GDM1 (cell line): ENCODE results near the gene KRT4.
"Not testable (repeated sequence)": the region's sequence is repeated elsewhere in the genome, so short reads cannot be mapped to it uniquely, and the experiment has no call there.

Source experiments
- DNase-seq: peaks from one replicate; lab custom pipeline; 2025; lab: John Stamatoyannopoulos, UW

KRT4 gene

GRCh38 chr12:52813885-52814709 is at the start of gene KRT4:
Gene KRT4, minus strand, starts transcription at chr12:52814116. Its CDS starts 58 bp downstream, at chr12:52814058.
- DNase-seq: no peak

- DNase-seq: no peak
Measured at GRCh38 chr12:52862023-52862422, 48.1 kb upstream of the KRT4 start.

GRCh38 chr12:52861511-52861910 is 47.6 kb upstream of the KRT4 start:
- DNase-seq: no peak

DNA sequence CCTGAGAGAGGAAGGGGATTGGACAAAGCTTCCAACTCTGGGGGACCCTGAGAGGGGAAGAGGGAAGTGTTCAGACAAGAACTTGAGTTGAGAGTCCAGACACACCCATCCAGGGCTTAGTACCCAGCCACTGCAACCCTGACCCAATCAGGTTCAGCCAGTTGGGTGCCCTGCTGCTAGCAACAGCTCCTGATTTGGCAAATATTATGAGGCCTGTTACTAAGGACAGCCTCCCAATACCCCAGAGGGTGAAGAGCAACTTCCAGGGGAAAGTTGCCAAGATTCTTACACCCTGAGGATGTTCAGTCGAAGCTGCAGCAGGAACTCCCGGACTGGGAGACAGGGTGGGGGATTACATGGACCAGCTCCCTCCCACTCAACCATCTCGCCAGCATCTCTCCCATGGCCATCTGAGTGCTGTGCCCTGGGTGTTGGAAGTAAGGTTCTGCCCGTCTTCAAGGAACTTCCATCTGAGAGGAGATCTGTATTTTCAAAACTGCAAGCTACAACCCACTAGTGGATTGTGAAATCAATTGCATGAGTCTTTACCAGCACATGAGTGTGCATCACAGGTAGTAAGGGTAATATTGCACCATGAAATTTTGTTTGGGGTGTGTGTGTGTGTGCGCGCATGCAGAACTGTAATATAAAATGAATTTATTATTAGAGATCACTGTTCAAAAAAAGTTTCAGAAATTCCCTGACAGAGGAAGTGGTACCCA is 46.3 kb upstream of the KRT4 start:
- no peak for DNase-seq

DNA sequence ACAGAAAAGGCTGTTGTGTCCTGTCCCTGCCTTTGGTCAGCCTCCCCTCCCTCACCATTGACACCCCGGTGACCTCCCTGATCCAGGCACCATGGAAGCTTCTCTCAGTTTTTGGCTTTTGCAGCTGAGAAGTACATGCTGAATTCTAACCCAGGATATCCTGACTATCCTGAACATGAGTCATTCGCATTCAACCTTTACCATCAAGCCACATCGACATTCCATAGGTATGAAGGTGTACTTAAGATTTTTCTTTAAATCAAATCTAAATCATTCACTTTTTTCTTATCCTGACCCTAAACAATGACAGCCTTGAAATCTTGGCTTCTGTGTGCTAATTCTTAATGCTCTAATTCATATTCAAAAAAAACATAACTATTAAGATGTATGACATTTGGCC is 43.6 kb upstream of the KRT4 start:
- no peak for DNase-seq

GRCh38 chr12:52856787-52857186 is 42.9 kb upstream of the KRT4 start:
- DNase-seq: no peak

DNA sequence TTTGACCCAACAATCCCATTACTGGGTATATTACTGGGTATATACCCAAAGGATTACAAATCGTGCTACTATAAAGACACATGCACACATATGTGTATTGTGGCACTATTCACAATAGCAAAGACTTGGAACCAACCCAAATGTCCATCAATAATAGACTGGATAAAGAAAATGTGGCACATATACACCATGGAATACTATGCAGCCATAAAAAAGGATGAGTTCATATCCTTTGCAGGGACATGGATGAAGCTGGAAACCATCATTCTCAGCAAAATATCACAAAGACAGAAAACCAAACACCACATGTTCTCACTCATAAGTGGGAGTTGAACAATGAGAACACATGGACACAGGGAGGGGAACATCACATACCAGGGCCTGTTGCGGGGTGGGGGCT is 42.2 kb upstream of the KRT4 start:
- DNase-seq: not testable (repeated sequence)

DNA sequence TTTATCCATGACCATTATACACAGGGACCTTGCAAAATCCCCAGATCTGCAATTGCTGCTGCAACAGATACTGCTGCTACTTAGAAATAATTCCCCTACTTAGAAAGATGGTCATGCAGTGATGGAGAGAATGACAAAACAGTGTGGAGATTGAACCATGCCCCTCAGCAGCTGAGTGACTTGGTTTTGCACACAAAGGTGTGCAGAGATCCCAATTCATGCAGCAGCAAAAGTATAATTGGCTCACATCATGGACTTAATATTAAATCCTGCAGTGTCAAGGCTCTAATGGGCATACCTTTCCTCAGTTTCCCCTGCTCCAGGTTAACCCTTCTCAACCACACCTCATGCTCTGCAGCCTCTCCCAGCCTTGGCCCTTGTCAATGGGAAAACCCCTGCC is 37.9 kb upstream of the KRT4 start:
- no peak for DNase-seq

- DNase-seq: no peak
Measured at GRCh38 chr12:52850681-52851080, 36.8 kb upstream of the KRT4 start.

DNA sequence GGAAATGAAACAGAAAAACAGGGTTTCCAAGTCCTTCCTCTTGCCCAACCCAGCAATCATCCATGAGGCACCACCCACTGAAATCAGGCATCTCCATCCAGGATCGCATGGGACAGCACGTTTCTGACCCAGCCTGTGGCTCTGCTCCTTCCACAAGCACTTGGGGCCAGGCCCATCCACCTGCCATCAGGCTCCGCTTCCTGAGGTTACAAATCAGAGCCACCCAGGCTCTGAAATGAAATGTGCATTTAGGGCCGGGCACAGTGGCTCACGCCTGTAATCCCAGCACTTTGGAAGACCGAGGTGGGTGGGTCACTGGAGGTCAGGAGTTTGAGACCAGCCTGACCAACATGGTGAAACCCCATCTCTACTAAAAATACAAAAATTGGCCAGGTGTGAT is 35.6 kb upstream of the KRT4 start:
- no peak for DNase-seq

DNA sequence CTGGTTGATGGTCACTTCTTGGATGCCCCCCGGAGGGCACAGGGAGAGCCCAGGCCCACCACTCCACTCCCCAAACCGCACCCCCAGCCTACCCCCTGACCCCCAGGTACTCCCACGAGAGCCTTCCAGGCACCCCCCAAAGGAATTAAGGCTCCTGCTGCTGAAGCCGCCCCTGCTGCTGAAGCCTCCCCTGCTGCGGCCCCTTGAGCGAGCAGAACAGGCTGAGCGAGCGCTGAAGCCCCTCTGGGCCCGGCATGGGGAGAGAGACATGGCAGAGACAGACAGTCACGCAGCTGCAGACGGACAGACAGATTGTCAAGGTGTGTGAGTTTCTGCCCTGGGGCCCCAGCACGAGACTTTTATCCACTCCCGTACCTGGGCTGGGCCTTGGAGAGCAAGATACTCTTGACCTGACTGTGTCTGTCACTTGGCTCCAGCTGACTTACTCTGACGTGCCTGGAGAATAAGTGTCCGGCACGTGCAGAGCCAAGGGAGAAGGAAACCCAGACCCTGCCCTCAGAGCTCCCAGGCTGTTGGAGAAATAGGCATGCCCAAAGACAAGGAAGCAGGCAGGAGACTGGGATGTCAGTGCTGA is 34.8 kb upstream of the KRT4 start, which contains the start of gene KRT78:
Gene KRT78, minus strand, starts transcription at position 334 of the 595 bp plus-strand sequence. Its CDS starts 64 bp downstream, at position 270.
- DNase-seq: no peak

DNA sequence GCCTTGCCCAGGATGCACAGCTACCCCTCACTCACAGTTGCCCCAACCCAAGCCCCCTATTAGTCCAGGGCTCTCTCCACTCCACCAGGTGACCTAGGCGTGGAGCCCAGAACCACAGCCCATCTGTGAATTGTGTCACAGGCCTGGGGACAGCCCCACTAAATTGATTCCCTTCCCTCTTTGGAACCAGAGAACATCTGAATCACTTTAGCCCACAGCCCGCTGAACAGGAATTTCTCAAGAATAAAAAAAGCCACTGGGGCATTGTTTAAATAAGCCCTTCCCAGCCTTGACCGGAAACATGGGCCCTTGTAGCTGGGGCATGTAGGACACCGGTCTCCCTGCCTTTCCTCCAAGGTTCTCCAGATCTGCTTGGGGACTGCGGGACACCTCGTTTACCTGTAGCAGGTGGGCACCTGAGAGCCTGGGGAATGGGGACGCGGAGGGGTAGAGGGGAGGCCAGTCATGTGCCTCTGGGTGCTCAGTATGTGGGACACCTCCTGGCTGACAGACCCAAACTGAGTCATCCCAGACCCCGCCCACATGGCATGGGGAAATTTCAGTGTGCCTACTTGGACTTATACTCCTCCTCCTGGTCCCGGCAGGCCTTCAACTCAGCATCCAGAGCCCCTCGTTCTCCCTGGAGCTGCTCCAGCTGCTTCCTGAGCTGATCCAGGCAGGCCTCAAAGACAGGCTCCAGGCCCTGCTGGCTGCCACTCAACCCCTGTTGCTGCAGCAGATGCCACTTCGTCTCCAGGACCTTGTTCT is 33.6 kb upstream of the KRT4 start:
- DNase-seq: no peak

- no peak for DNase-seq
Measured at GRCh38 chr12:52846356-52846970, 32.5 kb upstream of the KRT4 start.

DNA sequence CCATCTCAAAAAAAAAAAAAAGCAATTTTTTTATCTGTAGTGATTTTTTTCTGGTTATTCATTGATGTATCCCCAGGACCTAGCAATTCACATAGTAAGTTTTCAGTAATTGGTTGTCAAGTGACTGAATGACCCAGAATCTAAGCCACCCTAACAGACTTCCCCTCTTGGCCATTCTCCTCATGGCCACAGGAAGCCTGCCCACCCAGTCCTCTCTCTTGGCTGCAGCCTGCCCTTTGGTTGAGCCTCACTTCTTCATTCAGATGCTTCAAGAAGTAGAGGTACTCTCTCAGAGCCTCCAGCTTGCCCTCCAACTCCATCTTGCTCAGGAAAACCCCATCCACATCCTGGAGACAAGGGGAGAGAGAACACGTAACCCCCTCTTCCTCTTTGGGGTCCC is 32.0 kb upstream of the KRT4 start:
- DNase-seq: no peak

DNA sequence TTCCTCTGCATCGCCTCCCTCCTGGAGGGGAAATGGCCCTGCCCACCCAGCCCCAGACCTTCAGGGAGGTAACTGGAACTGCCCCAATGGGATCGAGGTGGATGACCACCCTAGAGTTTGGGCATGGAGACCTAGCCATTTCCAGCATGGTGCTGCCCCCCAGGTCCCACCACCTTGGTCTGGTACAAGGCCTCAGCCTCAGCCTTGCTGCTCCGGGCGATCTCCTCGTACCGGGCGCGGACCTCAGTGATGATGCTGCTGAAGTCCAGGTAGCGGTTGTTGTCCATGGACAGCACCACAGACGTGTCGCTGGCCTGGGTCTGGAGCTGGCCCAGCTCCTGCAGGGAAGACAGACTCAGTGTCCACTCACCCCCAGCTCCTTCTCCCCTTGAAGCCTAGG is 30.5 kb upstream of the KRT4 start:
- DNase-seq: no peak

DNA sequence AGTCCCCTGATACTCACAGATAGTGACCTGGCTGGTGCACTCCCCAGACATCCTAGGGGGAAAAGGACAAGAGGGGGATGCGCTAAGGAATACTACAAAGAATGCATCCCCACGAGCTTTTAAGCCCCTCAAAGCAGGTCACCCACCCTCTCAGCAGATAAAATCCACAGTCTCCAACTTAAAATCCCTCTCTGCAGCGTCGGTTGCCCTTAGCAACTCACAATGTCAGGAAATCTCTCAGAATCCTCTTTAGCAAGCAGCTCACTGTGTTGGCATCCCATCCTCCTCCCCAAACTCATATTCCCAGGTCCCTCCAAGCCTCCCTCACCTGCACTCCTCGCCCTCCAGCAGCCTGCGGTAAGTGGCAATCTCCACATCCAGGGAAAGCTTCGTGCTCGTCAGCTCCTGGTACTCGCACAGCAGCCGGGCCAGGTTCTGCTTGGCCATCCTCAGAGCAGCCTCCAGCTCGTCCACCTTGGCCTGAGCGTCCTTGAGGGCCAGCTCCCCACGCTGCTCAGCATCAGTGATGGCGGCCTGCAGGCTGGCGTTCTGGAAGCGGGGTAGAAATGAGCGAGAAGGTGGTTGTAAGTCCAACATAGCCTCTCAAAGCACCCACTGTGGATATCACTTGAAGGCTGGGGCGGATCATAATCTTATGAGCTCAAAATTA is 25.7 kb upstream of the KRT4 start:
- no peak for DNase-seq

GRCh38 chr12:52838609-52839435 is 24.9 kb upstream of the KRT4 start:
- DNase-seq: peak; percentile 14

DNA sequence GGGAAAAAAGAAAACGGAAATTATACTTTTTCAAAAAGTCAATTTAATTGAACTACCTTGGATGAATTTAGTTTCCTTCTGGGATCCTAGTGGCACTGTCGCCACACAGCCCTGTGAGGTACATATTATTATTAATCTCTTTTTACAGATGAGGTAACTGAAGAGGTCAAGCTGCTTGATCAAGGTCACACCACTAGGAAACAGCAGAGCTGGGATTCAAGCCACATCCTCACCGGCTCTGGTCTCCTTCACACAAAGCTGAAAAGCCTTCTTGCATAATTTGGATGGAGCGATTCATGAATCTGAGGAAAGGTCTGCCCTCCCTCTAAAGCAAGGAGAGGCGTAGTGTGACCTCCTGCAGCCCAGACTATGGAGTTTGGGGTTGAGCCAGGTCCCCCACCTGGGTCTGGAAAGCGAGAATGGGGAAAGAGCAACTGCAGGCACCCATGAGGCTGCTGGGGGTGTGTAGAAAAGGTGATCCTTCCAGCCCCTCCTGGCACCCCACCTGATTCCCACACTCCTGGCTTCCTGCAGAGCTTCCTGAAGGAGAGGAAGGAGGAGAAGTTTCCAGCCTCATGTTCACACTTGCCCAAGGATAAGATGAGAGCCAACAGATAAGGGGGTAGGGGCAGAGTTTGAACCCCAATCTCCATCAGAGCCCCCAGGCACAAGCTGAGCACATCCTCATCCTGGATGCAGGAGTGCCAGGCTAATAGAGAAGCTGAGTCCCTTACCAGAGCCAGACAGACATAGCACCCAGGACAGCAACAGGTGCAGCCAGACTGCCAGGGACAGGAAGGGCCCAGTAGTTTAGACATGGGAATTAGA is 24.1 kb upstream of the KRT4 start:
- no peak for DNase-seq

DNA sequence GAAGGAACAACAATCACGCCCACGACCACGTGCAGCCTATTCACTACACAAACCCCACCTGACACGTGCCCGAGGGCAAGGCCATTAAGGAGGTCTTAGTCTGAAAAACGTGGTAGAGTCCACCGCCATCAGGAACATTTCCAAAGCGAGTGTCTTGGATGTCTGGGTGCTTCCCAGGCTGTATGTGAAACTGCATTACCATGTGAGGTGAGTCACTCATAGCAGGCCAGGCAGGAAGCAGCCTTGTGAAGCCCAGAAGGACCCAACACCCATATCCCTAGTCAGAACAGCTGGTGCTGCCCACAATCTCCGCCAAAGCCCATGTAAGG is 23.5 kb upstream of the KRT4 start:
- DNase-seq: no peak
